Osteocyte (in vitro differentiated cells): ENCODE measurements around the gene NEDD8. TPM values are rescaled to one million over a fixed set of nuclear protein-coding genes. Genes with fewer than 3 reads are reported as not detected.

ENCODE experiments used
- DNase-seq: peaks from one replicate; pipeline ENCODE4 v3.0.0; 2021; ENCODE audit warnings: mixed read lengths; ENCODE audit not compliant: unreplicated experiment; ENCODE audit errors: extremely low spot score
- H3K27ac Mint-ChIP-seq: one replicate; pipeline ENCODE4 v1.8.0; 2021; ENCODE audit warnings: mild to moderate bottlenecking, mixed read lengths; ENCODE audit not compliant: unreplicated experiment
- H3K27me3 Mint-ChIP-seq: one replicate; pipeline ENCODE4 v1.8.0; 2021; ENCODE audit warnings: mixed read lengths; ENCODE audit not compliant: unreplicated experiment
- H3K36me3 Mint-ChIP-seq: one replicate; pipeline ENCODE4 v1.8.0; 2021; ENCODE audit warnings: mixed read lengths; ENCODE audit not compliant: unreplicated experiment
- H3K4me1 Mint-ChIP-seq: one replicate; pipeline ENCODE4 v1.8.0; 2021; ENCODE audit warnings: mixed read lengths; ENCODE audit not compliant: unreplicated experiment
- H3K4me3 Mint-ChIP-seq: one replicate; pipeline ENCODE4 v1.8.0; 2021; ENCODE audit warnings: mild to moderate bottlenecking, moderate library complexity, mixed read lengths; ENCODE audit not compliant: unreplicated experiment
- H3K9me3 Mint-ChIP-seq: one replicate; pipeline ENCODE4 v1.8.0; 2021; ENCODE audit warnings: mixed read lengths; ENCODE audit not compliant: unreplicated experiment
- total RNA-seq: library from RNA; stranded (reverse); gene quantifications from 2 replicates; pipeline ENCODE4 v1.2.1, GENCODE V29; 2021
- TF ChIP-seq, protein P1 (sequence below): fragments of 200-600 bp; sonication (generic); IDR thresholded peaks from 2 replicates; pipeline ENCODE4 v1.5.0; 2021; ENCODE audit warnings: antibody characterized with exemption, mild to moderate bottlenecking, moderate library complexity

The NEDD8 gene
- total RNA-seq, 1 donor from 2014 or later = 158 TPM

DNA sequence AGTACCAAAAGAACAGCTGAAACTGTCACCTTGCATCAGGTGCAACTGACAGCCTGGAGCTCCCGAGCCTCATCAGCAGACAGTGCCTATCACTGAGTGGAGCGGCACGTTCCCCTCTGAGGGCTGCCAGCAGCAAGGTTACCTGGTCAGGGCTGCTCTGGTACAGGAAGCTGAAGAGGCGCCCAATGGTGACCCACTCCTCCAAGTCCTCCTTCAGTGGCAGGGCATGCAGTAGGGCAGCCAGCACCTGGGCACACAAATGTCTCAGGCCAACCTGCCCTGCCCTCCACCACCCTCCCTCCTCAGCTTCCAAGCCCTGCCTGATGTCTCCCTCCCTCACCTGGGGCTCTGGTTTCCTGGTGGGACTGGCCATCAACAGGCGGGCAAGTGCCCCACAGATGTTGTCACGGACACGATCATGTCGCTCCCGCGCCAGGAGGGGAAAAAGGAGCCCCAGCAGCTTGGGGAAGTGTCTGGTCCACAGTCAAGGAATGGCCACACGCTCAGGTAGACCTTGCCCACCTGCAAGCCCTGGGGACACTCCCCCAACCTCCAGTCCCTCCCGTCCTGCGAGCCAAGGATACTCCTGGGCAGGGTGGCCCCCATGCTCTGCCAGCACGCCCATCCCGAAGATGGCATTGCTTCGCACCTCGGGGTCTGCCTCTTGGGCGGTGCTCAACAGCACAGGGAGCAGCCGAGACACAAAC lies 50.6 kb downstream of the NEDD8 start:
- Mint-ChIP-seq H3K4me1 (no peaks in the 10 kb centered on the region), H3K27me3 (no peaks in the 10 kb centered on the region), H3K27ac (no peak overlapping the region), H3K9me3 (no peaks in the 10 kb centered on the region), H3K36me3 (peaks cover 22% of the 10 kb centered on the region), H3K4me3 (no peak overlapping the region)
- no peak for DNase-seq
- TF ChIP-seq, protein P1, sequence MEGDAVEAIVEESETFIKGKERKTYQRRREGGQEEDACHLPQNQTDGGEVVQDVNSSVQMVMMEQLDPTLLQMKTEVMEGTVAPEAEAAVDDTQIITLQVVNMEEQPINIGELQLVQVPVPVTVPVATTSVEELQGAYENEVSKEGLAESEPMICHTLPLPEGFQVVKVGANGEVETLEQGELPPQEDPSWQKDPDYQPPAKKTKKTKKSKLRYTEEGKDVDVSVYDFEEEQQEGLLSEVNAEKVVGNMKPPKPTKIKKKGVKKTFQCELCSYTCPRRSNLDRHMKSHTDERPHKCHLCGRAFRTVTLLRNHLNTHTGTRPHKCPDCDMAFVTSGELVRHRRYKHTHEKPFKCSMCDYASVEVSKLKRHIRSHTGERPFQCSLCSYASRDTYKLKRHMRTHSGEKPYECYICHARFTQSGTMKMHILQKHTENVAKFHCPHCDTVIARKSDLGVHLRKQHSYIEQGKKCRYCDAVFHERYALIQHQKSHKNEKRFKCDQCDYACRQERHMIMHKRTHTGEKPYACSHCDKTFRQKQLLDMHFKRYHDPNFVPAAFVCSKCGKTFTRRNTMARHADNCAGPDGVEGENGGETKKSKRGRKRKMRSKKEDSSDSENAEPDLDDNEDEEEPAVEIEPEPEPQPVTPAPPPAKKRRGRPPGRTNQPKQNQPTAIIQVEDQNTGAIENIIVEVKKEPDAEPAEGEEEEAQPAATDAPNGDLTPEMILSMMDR = no peak

DNA sequence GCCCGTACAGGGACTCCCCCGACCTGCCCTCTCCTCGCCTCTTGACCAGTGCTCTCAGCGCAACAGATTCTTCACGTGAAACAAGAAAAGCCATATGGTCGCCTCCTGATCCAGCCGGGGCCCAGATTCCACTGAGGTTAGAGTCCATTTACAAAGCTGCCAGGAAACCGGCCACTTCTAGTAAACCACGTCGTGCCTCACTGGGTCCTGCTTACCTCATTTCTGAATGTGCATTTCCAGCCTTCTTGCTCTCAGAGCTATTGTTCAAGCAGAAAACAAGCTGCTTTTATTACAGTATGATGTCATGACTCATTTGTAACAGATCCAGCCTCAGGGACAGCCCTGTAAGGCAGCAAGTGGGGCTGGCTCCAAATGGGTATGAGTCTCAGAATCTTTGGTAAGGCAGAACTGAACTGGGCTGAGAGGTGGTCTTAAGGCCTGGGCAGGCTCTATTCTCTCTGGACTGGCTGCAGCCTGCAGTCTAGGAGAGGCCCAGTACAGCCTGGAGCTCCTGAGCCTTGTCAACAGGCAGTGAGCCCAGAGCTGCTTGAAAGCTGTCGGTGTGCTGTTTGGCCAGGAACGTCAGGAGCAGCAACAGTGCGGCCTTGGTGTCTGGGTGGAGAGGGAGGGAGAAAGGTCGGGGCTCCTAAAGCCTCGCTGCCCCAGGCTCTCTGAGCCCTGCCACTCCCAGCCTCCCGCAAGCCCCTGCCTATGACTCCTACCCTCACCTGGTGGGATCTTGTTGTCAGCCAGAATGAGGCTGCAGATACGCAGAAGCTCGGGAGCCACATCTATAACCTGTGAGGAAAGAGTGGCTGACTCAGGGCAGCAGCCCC lies 52.0 kb downstream of the NEDD8 start:
- H3K9me3 Mint-ChIP-seq = no peaks in the 10 kb centered on the region
- no peak for DNase-seq
- H3K27me3 Mint-ChIP-seq = no peaks in the 10 kb centered on the region
- TF ChIP-seq, protein P1 = no peak
- no peaks in the 10 kb centered on the region for H3K4me1 Mint-ChIP-seq
- no peak overlapping the region for H3K27ac Mint-ChIP-seq
- peaks cover 22% of the 10 kb centered on the region for H3K36me3 Mint-ChIP-seq
- no peak overlapping the region for H3K4me3 Mint-ChIP-seq

GRCh38 chr14:24179294-24179960 lies 52.7 kb downstream of the NEDD8 start:
- H3K4me3 Mint-ChIP-seq = no peak overlapping the region
- H3K36me3 Mint-ChIP-seq = peaks cover 22% of the 10 kb centered on the region
- H3K4me1 Mint-ChIP-seq = no peaks in the 10 kb centered on the region
- DNase-seq = no peak
- no peak overlapping the region for H3K27ac Mint-ChIP-seq
- H3K9me3 Mint-ChIP-seq = no peaks in the 10 kb centered on the region
- H3K27me3 Mint-ChIP-seq = no peaks in the 10 kb centered on the region
- TF ChIP-seq, protein P1 = no peak

GRCh38 chr14:24178399-24179178 lies 53.6 kb downstream of the NEDD8 start:
- no peak overlapping the region for H3K27ac Mint-ChIP-seq
- no peak for DNase-seq
- peaks cover 21% of the 10 kb centered on the region for H3K36me3 Mint-ChIP-seq
- no peak overlapping the region for H3K4me3 Mint-ChIP-seq
- no peaks in the 10 kb centered on the region for H3K27me3 Mint-ChIP-seq
- H3K9me3 Mint-ChIP-seq = no peaks in the 10 kb centered on the region
- H3K4me1 Mint-ChIP-seq = no peaks in the 10 kb centered on the region
- TF ChIP-seq, protein P1 = no peak
